Measurements from ENCODE around the gene ZFYVE28. TPM values are rescaled to one million over a fixed set of nuclear protein-coding genes. Genes with fewer than 3 reads are reported as not detected.

ZFYVE28 gene
- total RNA-seq, 1 experiment from 2014 or later: 19.2 TPM

GRCh38 chr4:2360396-2360730, 58.1 kb downstream of the ZFYVE28 start:
- Histone ChIP-seq H3K4me2 (ENCODE audit: low read length) (no peak overlapping the region), H3K9me2 (ENCODE audit: insufficient read depth) (no peaks in the 10 kb centered on the region), H3K27ac (ENCODE audit: low read depth, low read length) (no peak overlapping the region), H3K4me3 (replicated peaks in 1 of 2; ENCODE audit: low read depth in 1 of 2, low read length in 2 of 2) (no peak overlapping the region), H3K9me3 (ENCODE audit: control insufficient read depth in 1 of 2, insufficient read depth in 1 of 2, low read depth in 1 of 2, low read length in 2 of 2) (no peaks in the 10 kb centered on the region), H3K9ac (ENCODE audit: low read length) (no peak overlapping the region), H3K27me3 (ENCODE audit: insufficient read depth, low read length) (no peaks in the 10 kb centered on the region), H3K79me2 (ENCODE audit: insufficient read depth, low read length) (no peaks in the 10 kb centered on the region; the same call in 1 of the 2 replicates), H3K36me3 (ENCODE audit: control insufficient read depth in 1 of 2, insufficient read depth in 2 of 2, low read length in 2 of 2) (no peaks in the 10 kb centered on the region), H2AFZ (ENCODE audit: low read depth, low read length, poor library complexity, severe bottlenecking) (no peak overlapping the region), H3K4me1 (ENCODE audit: control insufficient read depth in 1 of 2, insufficient read depth in 2 of 2, low read length in 2 of 2) (no peaks in the 10 kb centered on the region), H4K20me1 (ENCODE audit: insufficient read depth) (no peaks in the 10 kb centered on the region)
- POLR2A ChIA-PET: no interaction called here
- DNase-seq (ENCODE audit: low read depth, low spot score) (no peak), ATAC-seq (no peak)
- intact Hi-C loops (cut with micrococcal nuclease): no loop called here
- TF ChIP-seq RAD21 (IDR thresholded peaks at IDR 0.05; ENCODE audit: low read depth) (no peak), CTCF (IDR thresholded peaks at IDR 0.05 in 2 of 3, conservative IDR thresholded peaks at IDR 0.05 in 1 of 3; ENCODE audit: borderline replicate concordance in 1 of 3, insufficient read depth in 1 of 3, low read depth in 2 of 3, low read length in 2 of 3) (no peak), ATF3 (IDR thresholded peaks at IDR 0.05) (no peak), CBX3 (IDR thresholded peaks at IDR 0.05; ENCODE audit: low read depth) (no peak), SP1 (IDR thresholded peaks at IDR 0.05; ENCODE audit: low read depth) (no peak), ZNF274 (IDR thresholded peaks at IDR 0.05; ENCODE audit: low read depth, low read length) (no peak), YY1 (IDR thresholded peaks at IDR 0.05; ENCODE audit: extremely low read depth, insufficient replicate concordance, low read depth, low read length) (no peak), ELF1 (IDR thresholded peaks at IDR 0.05; ENCODE audit: borderline replicate concordance, low read depth) (no peak), POLR2A (IDR thresholded peaks at IDR 0.05; ENCODE audit: borderline replicate concordance, extremely low read depth, insufficient read depth, insufficient read length) (no peak), POLR2AphosphoS5 (IDR thresholded peaks at IDR 0.05; ENCODE audit: low read depth, low read length) (no peak), ZFX (IDR thresholded peaks at IDR 0.05) (no peak)
- TF ChIP-seq, protein P1, sequence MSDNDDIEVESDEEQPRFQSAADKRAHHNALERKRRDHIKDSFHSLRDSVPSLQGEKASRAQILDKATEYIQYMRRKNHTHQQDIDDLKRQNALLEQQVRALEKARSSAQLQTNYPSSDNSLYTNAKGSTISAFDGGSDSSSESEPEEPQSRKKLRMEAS (IDR thresholded peaks at IDR 0.05): no peak
- TF ChIP-seq, protein P2, sequence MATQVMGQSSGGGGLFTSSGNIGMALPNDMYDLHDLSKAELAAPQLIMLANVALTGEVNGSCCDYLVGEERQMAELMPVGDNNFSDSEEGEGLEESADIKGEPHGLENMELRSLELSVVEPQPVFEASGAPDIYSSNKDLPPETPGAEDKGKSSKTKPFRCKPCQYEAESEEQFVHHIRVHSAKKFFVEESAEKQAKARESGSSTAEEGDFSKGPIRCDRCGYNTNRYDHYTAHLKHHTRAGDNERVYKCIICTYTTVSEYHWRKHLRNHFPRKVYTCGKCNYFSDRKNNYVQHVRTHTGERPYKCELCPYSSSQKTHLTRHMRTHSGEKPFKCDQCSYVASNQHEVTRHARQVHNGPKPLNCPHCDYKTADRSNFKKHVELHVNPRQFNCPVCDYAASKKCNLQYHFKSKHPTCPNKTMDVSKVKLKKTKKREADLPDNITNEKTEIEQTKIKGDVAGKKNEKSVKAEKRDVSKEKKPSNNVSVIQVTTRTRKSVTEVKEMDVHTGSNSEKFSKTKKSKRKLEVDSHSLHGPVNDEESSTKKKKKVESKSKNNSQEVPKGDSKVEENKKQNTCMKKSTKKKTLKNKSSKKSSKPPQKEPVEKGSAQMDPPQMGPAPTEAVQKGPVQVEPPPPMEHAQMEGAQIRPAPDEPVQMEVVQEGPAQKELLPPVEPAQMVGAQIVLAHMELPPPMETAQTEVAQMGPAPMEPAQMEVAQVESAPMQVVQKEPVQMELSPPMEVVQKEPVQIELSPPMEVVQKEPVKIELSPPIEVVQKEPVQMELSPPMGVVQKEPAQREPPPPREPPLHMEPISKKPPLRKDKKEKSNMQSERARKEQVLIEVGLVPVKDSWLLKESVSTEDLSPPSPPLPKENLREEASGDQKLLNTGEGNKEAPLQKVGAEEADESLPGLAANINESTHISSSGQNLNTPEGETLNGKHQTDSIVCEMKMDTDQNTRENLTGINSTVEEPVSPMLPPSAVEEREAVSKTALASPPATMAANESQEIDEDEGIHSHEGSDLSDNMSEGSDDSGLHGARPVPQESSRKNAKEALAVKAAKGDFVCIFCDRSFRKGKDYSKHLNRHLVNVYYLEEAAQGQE (IDR thresholded peaks at IDR 0.05; ENCODE audit: low read depth): no peak
- CTCF ChIA-PET: no interaction called here
- BruUV-seq (replicated peaks): no TSS peak
- RAD21 ChIA-PET (ENCODE audit: low non-redundant PET in 1 of 2, low total read pairs in 2 of 2, uncharacterized antibody in 2 of 2, unreplicated experiment in 2 of 2): no interaction called here

All from HCT116 (cell line).